Cardiac septum (tissue), 1 donor: ENCODE measurements around the gene ENTR1. TPM values are rescaled to one million over a fixed set of nuclear protein-coding genes. Genes with fewer than 3 reads are reported as not detected.

Source experiments
- DNase-seq: peaks from one replicate; pipeline ENCODE4 v3.0.0-alpha.2; 2020; ENCODE audit warnings: low spot score
- intact Hi-C: fragments of 100-400 bp; cut with DNase I; formaldehyde crosslinking; loops from one replicate; pipeline ENCODE4 v1.14.0; 2022
- total RNA-seq: library from RNA; stranded (reverse); fragmentation: NEBNext Ultra II Directional; extraction: Animal tissue kit (Norgen Biotek cat#: 25700); gene quantifications from one replicate; pipeline ENCODE4 v1.2.1, GENCODE V29; 2021
- donor health status: DM: no; HTN: no; CAD: no.

Gene ENTR1
- total RNA-seq, 1 donor from 2014 or later: 23.1 TPM

DNA sequence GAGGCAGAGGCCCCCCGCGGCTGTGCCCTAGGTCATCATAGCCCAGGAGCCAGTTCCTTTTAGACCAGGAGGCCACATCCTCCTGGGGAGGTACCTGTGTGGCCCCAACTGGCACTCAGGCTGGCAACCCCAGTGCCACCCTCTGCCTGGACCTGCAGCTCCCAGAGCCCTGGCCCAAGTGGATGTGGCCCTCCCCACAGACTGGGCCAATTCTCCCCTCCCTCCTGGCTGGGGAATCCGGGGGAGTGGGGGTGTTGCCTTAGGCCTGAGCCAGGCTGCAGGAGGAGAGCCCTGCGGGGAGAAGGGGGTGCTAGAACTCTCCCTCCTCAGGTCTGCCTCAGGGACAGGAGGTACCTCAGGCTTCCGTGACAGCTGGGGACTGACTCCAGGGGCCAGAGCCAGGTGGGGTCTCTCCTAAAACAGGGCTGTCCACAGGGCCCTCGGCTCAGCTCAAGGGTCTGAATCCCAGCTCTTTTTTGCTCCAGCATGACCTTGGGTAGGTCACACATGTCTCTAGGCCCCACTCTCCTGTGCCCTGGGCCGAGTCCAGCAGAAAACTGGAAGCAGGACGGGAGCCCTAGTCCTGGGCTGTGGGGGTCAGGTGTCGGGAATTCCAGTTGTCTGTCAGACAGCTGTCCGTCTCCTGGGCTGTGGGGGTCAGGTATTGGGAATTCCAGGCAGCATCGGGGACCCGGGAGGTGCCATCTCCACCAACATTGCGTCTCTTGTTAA, 56.5 kb downstream of the ENTR1 start:
- DNase-seq: no peak
- intact Hi-C loops: loop anchor here (1.0 kb wide), 1 partner anchor 11 kb away; no protein-coding TSS in a partner anchor

DNA sequence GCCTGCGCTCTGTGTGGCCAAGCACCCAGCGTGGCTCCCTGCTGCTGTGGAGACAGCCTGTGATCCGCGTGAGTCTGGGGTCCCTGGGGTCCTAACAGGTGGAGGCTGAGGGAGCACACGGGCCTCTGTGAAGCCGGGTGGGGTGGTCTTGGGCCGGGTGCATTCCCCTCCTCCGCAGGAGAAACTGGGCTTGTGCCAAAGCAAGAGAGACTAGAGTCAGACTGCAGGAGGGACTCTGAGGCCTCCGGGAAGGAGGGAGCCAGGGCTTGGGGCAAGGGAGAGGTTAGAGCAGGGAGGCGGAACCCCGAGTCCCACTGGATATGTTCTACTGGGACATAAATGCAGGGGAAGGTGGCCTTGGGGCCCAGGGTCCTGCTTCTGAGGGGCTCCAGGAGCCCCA, 57.3 kb downstream of the ENTR1 start:
- intact Hi-C loops: no loop called here
- DNase-seq: no peak

DNA sequence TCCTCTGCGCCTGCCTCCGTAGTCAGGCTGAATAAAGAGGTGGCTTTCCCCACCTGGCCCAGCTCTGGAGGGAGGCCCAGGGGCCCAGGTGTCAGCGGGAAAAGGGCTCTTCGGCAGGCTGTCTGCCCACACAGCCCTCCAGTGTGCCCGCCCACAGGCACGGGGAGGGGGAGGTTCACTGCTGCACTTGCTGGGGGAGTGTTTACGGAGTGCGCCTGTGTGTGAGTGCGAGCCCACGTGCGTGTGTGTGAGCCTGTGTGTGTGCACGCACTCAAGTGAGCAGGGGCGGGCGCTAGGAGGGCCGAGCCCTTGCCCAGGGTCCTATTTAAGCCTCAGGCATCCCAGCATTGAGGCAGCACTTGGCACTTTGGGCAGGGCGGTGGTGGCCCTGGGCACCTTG, 57.7 kb downstream of the ENTR1 start:
- no peak for DNase-seq

More for the DNA sequence above, 57.7 kb downstream of the ENTR1 start:
- intact Hi-C loops: no loop called here

Other genes starting within 250 kb of the ENTR1 start
- gene LHX3, start 205.5 kb downstream of the ENTR1 start, total RNA-seq: not detected
- gene QSOX2, start 164.8 kb downstream of the ENTR1 start, total RNA-seq: 7.2 TPM
- 0.03 TPM for gene CCDC187, start 106.5 kb downstream of the ENTR1 start, total RNA-seq
- gene GPSM1, start 83.1 kb downstream of the ENTR1 start, total RNA-seq: 35.1 TPM
- gene DNLZ, start 46.9 kb downstream of the ENTR1 start, total RNA-seq: 34.1 TPM
- 0.70 TPM for gene CARD9, start 36.9 kb downstream of the ENTR1 start, total RNA-seq
- 3.9 TPM for gene SNAPC4, start 10.4 kb downstream of the ENTR1 start, total RNA-seq
- 68.9 TPM for gene PMPCA, start within 50 bp of the ENTR1 start, total RNA-seq
- 14.2 TPM for gene INPP5E, start 29.2 kb upstream of the ENTR1 start, total RNA-seq
- 33.7 TPM for gene SEC16A, start 72.4 kb upstream of the ENTR1 start, total RNA-seq
- 29.7 TPM for gene NOTCH1, start 135.4 kb upstream of the ENTR1 start, total RNA-seq